H1 (cell line): Measurements from ENCODE around the gene USP20. TPM values are rescaled to one million over a fixed set of nuclear protein-coding genes. Genes with fewer than 3 reads are reported as not detected.

Experiments
- CTCF ChIA-PET: fragments of 300-600 bp; sonication (Branson Sonifier 250); formaldehyde crosslinking; loops from one replicate; lab custom pipeline; 2021; ENCODE audit not compliant: partially characterized antibody; lab: Charles Lee
- POLR2A ChIA-PET: fragments of 300-600 bp; sonication (Branson Sonifier 250); formaldehyde crosslinking; loops from one replicate; lab custom pipeline; 2021; ENCODE audit warnings: inconsistent platforms; ENCODE audit not compliant: partially characterized antibody; lab: Charles Lee
- DNase-seq, 2 experiments: peaks; one replicate each; pipeline versions ENCODE4 v3.0.0 to v3.0.0-alpha.2; 2010 to 2022; ENCODE audit warnings: low spot score in 2 of 2, low read depth in 1 of 2, mixed read lengths in 1 of 2
- FAIRE-seq: peaks from 2 replicates; lab custom pipeline; 2011; peaks lifted over from hg19 to GRCh38; lab: Jason Lieb, UNC
- H2AFZ ChIP-seq: 2 replicates; pipeline ENCODE4 v1.8.1; 2012; ENCODE audit warnings: low read length, inconsistent platforms
- H2AK5ac ChIP-seq: 2 replicates; pipeline ENCODE4 v1.6.1; 2013; ENCODE audit warnings: low read depth, low read length
- H2BK120ac ChIP-seq: replicated peaks from 2 replicates; pipeline ENCODE3; 2013; ENCODE audit warnings: low read depth, low read length, inconsistent platforms
- H2BK12ac ChIP-seq: 2 replicates; pipeline ENCODE4 v1.6.1; 2013; ENCODE audit warnings: low read depth, low read length
- H2BK15ac ChIP-seq: 2 replicates; pipeline ENCODE4 v1.6.1; 2013; ENCODE audit warnings: low read length
- H2BK20ac ChIP-seq: 2 replicates; pipeline ENCODE4 v1.6.1; 2013; ENCODE audit warnings: low read length
- H2BK5ac ChIP-seq: 2 replicates; pipeline ENCODE4 v1.6.1; 2013; ENCODE audit warnings: low read depth, low read length
- H3K14ac ChIP-seq: 2 replicates; pipeline ENCODE4 v1.6.1; 2013; ENCODE audit warnings: inconsistent platforms; ENCODE audit not compliant: insufficient read length
- H3K18ac ChIP-seq: 2 replicates; pipeline ENCODE4 v1.6.1; 2013; ENCODE audit warnings: low read length; ENCODE audit errors: extremely low read depth
- H3K23ac ChIP-seq: 2 replicates; pipeline ENCODE4 v1.6.1; 2013; ENCODE audit warnings: inconsistent platforms; ENCODE audit not compliant: insufficient read length
- H3K23me2 ChIP-seq: 2 replicates; pipeline ENCODE4 v1.6.1; 2013; ENCODE audit warnings: low read depth, low read length
- H3K27ac ChIP-seq: 2 replicates; pipeline ENCODE4 v1.6.1; 2011; ENCODE audit warnings: low read depth, low read length, inconsistent platforms
- H3K27me3 ChIP-seq, 4 experiments: replicated peaks in 1 of 4; 1 replicate in 1 of 4; 2 replicates in 3 of 4; pipeline versions ENCODE4 v1.6.1 to v1.8.1; 2011 to 2013; ENCODE audit warnings: low read length in 3 of 4, mild to moderate bottlenecking in 3 of 4, inconsistent platforms in 2 of 4, mixed read lengths in 2 of 4, moderate library complexity in 1 of 4; ENCODE audit not compliant: control insufficient read depth in 3 of 4, insufficient read depth in 3 of 4; ENCODE audit errors: extremely low read depth in 1 of 4
- H3K36me3 ChIP-seq, 4 experiments: 2 replicates each; pipeline versions ENCODE4 v1.6.1 to v1.8.1; 2011 to 2013; ENCODE audit warnings: mild to moderate bottlenecking in 4 of 4, low read length in 3 of 4, moderate library complexity in 2 of 4, control low read depth in 1 of 4, inconsistent platforms in 1 of 4; ENCODE audit not compliant: insufficient read depth in 4 of 4, control insufficient read depth in 2 of 4
- H3K4ac ChIP-seq: replicated peaks from 2 replicates; pipeline ENCODE3; 2013; ENCODE audit warnings: low read length, low read depth, mixed read lengths, inconsistent platforms; ENCODE audit not compliant: insufficient read length
- H3K4me1 ChIP-seq, 4 experiments: replicated peaks in 1 of 4; 1 replicate in 1 of 4; 2 replicates in 3 of 4; pipeline versions ENCODE4 v1.6.1 to v1.8.1; 2011 to 2013; ENCODE audit warnings: low read length in 3 of 4, inconsistent platforms in 2 of 4, mixed read lengths in 1 of 4; ENCODE audit not compliant: insufficient read depth in 4 of 4, control insufficient read depth in 3 of 4
- H3K4me2 ChIP-seq, 2 experiments: 2 replicates each; pipeline versions ENCODE4 v1.6.1 to v1.8.1; 2011 to 2013; ENCODE audit warnings: low read depth in 2 of 2, low read length in 2 of 2, control low read depth in 1 of 2, inconsistent platforms in 1 of 2, mild to moderate bottlenecking in 1 of 2; ENCODE audit not compliant: insufficient read depth in 1 of 2
- H3K4me3 ChIP-seq, 4 experiments: fragments of 200-600, 300-600 bp in 1 of 4; sonication (generic), shearing (Covaris generic), sonication (Bioruptor Twin) in 1 of 4; 2 replicates each; pipeline versions ENCODE4 v1.5.1 to v1.8.1; 2011 to 2016; ENCODE audit warnings: low read length in 4 of 4, low read depth in 3 of 4, control low read depth in 2 of 4, inconsistent platforms in 2 of 4, mild to moderate bottlenecking in 2 of 4, mixed read lengths in 1 of 4, moderate library complexity in 1 of 4; ENCODE audit not compliant: insufficient read depth in 2 of 4; ENCODE audit errors: extremely low read depth in 1 of 4
- H3K56ac ChIP-seq: replicated peaks from 2 replicates; pipeline ENCODE3; 2013; ENCODE audit warnings: low read depth, mild to moderate bottlenecking, mixed read lengths, low read length, inconsistent platforms; ENCODE audit not compliant: insufficient read length
- H3K79me1 ChIP-seq: 2 replicates; pipeline ENCODE4 v1.6.1; 2013; ENCODE audit warnings: low read depth, low read length, control low read depth
- H3K79me2 ChIP-seq, 2 experiments: 2 replicates each; pipeline versions ENCODE4 v1.6.1 to v1.8.1; 2012 to 2013; ENCODE audit warnings: low read length in 2 of 2, mild to moderate bottlenecking in 2 of 2, inconsistent platforms in 1 of 2; ENCODE audit not compliant: insufficient read depth in 2 of 2, control insufficient read depth in 1 of 2
- H3K9ac ChIP-seq, 4 experiments: replicated peaks in 1 of 4; 1 replicate in 1 of 4; 2 replicates in 3 of 4; pipeline versions ENCODE4 v1.6.1 to v1.8.1; 2011 to 2013; ENCODE audit warnings: low read depth in 3 of 4, low read length in 3 of 4, control low read depth in 2 of 4, mild to moderate bottlenecking in 2 of 4, moderate library complexity in 2 of 4, inconsistent platforms in 1 of 4; ENCODE audit errors: extremely low read depth in 1 of 4
- H3K9me3 ChIP-seq, 2 experiments: 2 replicates each; pipeline versions ENCODE4 v1.6.1 to v1.8.1; 2012 to 2013; ENCODE audit warnings: mild to moderate bottlenecking in 2 of 2, moderate library complexity in 2 of 2, control low read depth in 1 of 2, inconsistent platforms in 1 of 2, low read depth in 1 of 2, low read length in 1 of 2, mixed read lengths in 1 of 2; ENCODE audit not compliant: insufficient read depth in 2 of 2
- H4K20me1 ChIP-seq, 2 experiments: replicated peaks in 1 of 2; 2 replicates each; pipeline versions ENCODE3 to v1.8.1; 2011 to 2013; ENCODE audit warnings: inconsistent platforms in 2 of 2, low read length in 2 of 2, mild to moderate bottlenecking in 1 of 2; ENCODE audit not compliant: insufficient read depth in 2 of 2, control insufficient read depth in 1 of 2
- H4K5ac ChIP-seq: 2 replicates; pipeline ENCODE4 v1.6.1; 2013; ENCODE audit warnings: low read length, low read depth, mixed read lengths, inconsistent platforms; ENCODE audit not compliant: insufficient read length
- H4K8ac ChIP-seq: 2 replicates; pipeline ENCODE4 v1.8.0; 2013; ENCODE audit warnings: mild to moderate bottlenecking, moderate library complexity, low read length, inconsistent platforms; ENCODE audit not compliant: insufficient read depth; ENCODE audit errors: extremely low read depth
- H4K91ac ChIP-seq: replicated peaks from 2 replicates; pipeline ENCODE3; 2013; ENCODE audit warnings: low read length, mixed read lengths, inconsistent platforms; ENCODE audit not compliant: insufficient read length
- ATF3 ChIP-seq: IDR thresholded peaks from 2 replicates; pipeline ENCODE4 v1.6.1; 2011; ENCODE audit warnings: low read depth, mild to moderate bottlenecking, low read length; ENCODE audit not compliant: insufficient read depth
- BACH1 ChIP-seq: IDR thresholded peaks from 2 replicates; pipeline ENCODE4 v1.6.1; 2012; ENCODE audit warnings: low read length, improper control_type of control experiment
- BRCA1 ChIP-seq: IDR thresholded peaks from 2 replicates; pipeline ENCODE4 v1.6.1; 2012; ENCODE audit warnings: low read depth, low read length, improper control_type of control experiment
- EZH2 ChIP-seq: fragments of 200-600 bp; sonication (generic); IDR thresholded peaks from 2 replicates; pipeline ENCODE4 v1.7.1; 2012; ENCODE audit warnings: low read depth, mild to moderate bottlenecking, moderate library complexity, low read length, inconsistent platforms; ENCODE audit not compliant: severe bottlenecking
- GABPA ChIP-seq: IDR thresholded peaks from 2 replicates; pipeline ENCODE4 v1.6.1; 2011; ENCODE audit warnings: mild to moderate bottlenecking, low read length, moderate library complexity, borderline replicate concordance; ENCODE audit not compliant: insufficient read depth
- HDAC2 ChIP-seq, 2 experiments: fragments of 300-600 bp in 1 of 2; sonication (generic) in 1 of 2; IDR thresholded peaks; 2 replicates each; pipeline ENCODE4 v1.6.1; 2011 to 2012; ENCODE audit warnings: low read depth in 2 of 2, low read length in 2 of 2, mild to moderate bottlenecking in 2 of 2, moderate library complexity in 2 of 2, borderline replicate concordance in 1 of 2, inconsistent platforms in 1 of 2
- KDM1A ChIP-seq: fragments of 200-600, 300-600 bp; sonication (generic); IDR thresholded peaks from 2 replicates; pipeline ENCODE4 v1.7.1; 2016; ENCODE audit warnings: mild to moderate bottlenecking, low read length, borderline replicate concordance
- NANOG ChIP-seq: IDR thresholded peaks from 2 replicates; pipeline ENCODE4 v1.6.1; 2011; ENCODE audit warnings: low read length, low read depth, mild to moderate bottlenecking, inconsistent platforms; ENCODE audit not compliant: insufficient read depth, poor library complexity, severe bottlenecking
- SAP30 ChIP-seq: fragments of 300-600 bp; sonication (generic); IDR thresholded peaks from 2 replicates; pipeline ENCODE4 v1.7.1; 2012; ENCODE audit warnings: low read length, moderate library complexity, mild to moderate bottlenecking, inconsistent platforms; ENCODE audit not compliant: insufficient read depth, insufficient replicate concordance
- WGBS, 2 experiments: shearing (Covaris generic) in 1 of 2; methylation state at CpG; one replicate each; pipeline versions ENCODE4 v1.1.6 to v1.1.7; 2013 to 2015; ENCODE audit warnings: low lambda C conversion rate in 2 of 2, mixed read lengths in 2 of 2, inconsistent platforms in 1 of 2, low coverage in 1 of 2, missing lambda C conversion rate in 1 of 2; ENCODE audit not compliant: insufficient replicate concordance in 2 of 2, insufficient coverage in 1 of 2, insufficient read length in 1 of 2; ENCODE audit errors: extremely low coverage in 1 of 2, missing lambda C conversion rate in 1 of 2; 5-methylcytosine and 5-hydroxymethylcytosine counted together
- polyA plus RNA-seq, 7 experiments: library from polyadenylated mRNA; depleted of rRNA in 3 of 7; stranded (reverse) in 5 of 7; unstranded in 2 of 7; fragments of >200 nt in 5 of 7; fragments of 200-250 nt in 2 of 7; gene quantifications; 1 replicate in 5 of 7; 2 replicates in 1 of 7; 4 replicates in 1 of 7; pipeline versions ENCODE4 v1.2.1 to v1.2.3, GENCODE V29; 2011 to 2013; ENCODE audit warnings: missing spikeins in 2 of 7, mixed read lengths in 2 of 7
- total RNA-seq: library from RNA; stranded (reverse); fragmentation: NEBNext Ultra II Directional; extraction: Animal tissue kit (Norgen Biotek cat#: 25700); gene quantifications from 2 replicates; pipeline ENCODE4 v1.2.1, GENCODE V29; 2021

USP20 gene
- total and polyA plus RNA-seq, 2 of the 8 experiments (the other 6 are each of a cell fraction or from before 2014, with no cell fraction given) = 13.4 to 23.0 TPM

GRCh38 chr9:129886226-129887174, 51.2 kb downstream of the USP20 start:
- Histone ChIP-seq H4K8ac (no peak overlapping the region; the same call in 1 of the 2 replicates), H3K23me2 (peaks cover 11% of the 10 kb centered on the region), H3K9ac (no peak overlapping the region), H3K4me2 (peak overlapping the region; percentile 50 to 58; a peak in 3 of 4 replicates), H3K27me3 (no peaks in the 10 kb centered on the region), H2AFZ (no peak overlapping the region), H3K4me3 (no peak overlapping the region), H4K91ac (peak overlapping the region; percentile 70), H4K5ac (peak overlapping the region; percentile 31), H3K23ac (no peak overlapping the region), H4K20me1 (no peaks in the 10 kb centered on the region), H3K4ac (peak overlapping the region; percentile 98), H2BK15ac (peak overlapping the region; percentile 97; the same call in 1 of the 2 replicates), H3K79me2 (no peaks in the 10 kb centered on the region), H3K27ac (no peak overlapping the region), H3K56ac (peak overlapping the region; percentile 63), H3K36me3 (no peaks in the 10 kb centered on the region), H2BK120ac (peak overlapping the region; percentile 58), H3K14ac (no peak overlapping the region), H2BK12ac (peak overlapping the region; percentile 99), H2BK5ac (peak overlapping the region; percentile 78; the same call in 1 of the 2 replicates), H3K9me3 (no peaks in the 10 kb centered on the region), H2AK5ac (peak overlapping the region; percentile 60; the same call in 1 of the 2 replicates), H3K4me1 (peaks cover 0 to 27% (median 23%) of the 10 kb centered on the region in 4 experiments; a peak in 6 of 7 replicates), H2BK20ac (0 out of 2 replicates have a peak overlapping the region, but pooled peaks have one; percentile 80), H3K18ac (no peak overlapping the region; the same call in 1 of the 2 replicates), H3K79me1 (no peaks in the 10 kb centered on the region)
- WGBS, 2 experiments = 81% methylated on average over 20 of the region's 20 CpGs; no CpG with 5 or more reads in 1 of the 2 experiments
- ChIA-PET CTCF (interaction anchor here (0.7 to 2.3 kb wide), 13 partner anchors 8 to 498 kb away, joined by 3 to 10 read pairs (median 4); no protein-coding TSS in a partner anchor), POLR2A (interaction anchor here (0.8 to 1.4 kb wide), 3 partner anchors 13 to 76 kb away, joined by 3 to 4 read pairs (median 3); no protein-coding TSS in a partner anchor)
- no peak for DNase-seq
- no peak for FAIRE-seq
- TF ChIP-seq GABPA (no peak), HDAC2 (IDR thresholded peaks at IDR 0.05; ENCODE audit: borderline replicate concordance in 1 of 2, low read depth in 2 of 2, low read length in 2 of 2) (no peak), NANOG (no peak), BACH1 (no peak), KDM1A (no peak), BRCA1 (no peak), EZH2 (no peak), ATF3 (no peak), SAP30 (no peak)
